ENCODE results near the gene IVD. TPM values are rescaled to one million over a fixed set of nuclear protein-coding genes. Genes with fewer than 3 reads are reported as not detected.

IVD gene
- total RNA-seq, 1 experiment from 2014 or later: 93.1 TPM

GRCh38 chr15:40439461-40439959, 33.9 kb downstream of the IVD start:
- DNase-seq: peak; percentile 87
- TF ChIP-seq CTCF (conservative IDR thresholded peaks at IDR 0.05): no peak
- H3K9me3 ChIP-seq (ENCODE audit: control insufficient read depth, low read depth, low read length): no peaks in the 10 kb centered on the region
- peak overlapping the region; percentile 76 for H3K9ac ChIP-seq (ENCODE audit: extremely low read depth, insufficient read length, low read length)
- no peak overlapping the region for H4K91ac ChIP-seq (ENCODE audit: insufficient read length, low read depth, low read length)
- peak overlapping the region; percentile 72 for H3K14ac ChIP-seq (ENCODE audit: insufficient read depth, low read length)
- H3K18ac ChIP-seq (ENCODE audit: insufficient read length, low read depth, low read length): peak overlapping the region; percentile 65
- peaks cover 26% of the 10 kb centered on the region; the same call in 1 of the 2 replicates for H3K79me2 ChIP-seq (ENCODE audit: insufficient read depth, low read length)
- H2BK5ac ChIP-seq (ENCODE audit: insufficient read length, low read length): no peak overlapping the region
- H3K4ac ChIP-seq (ENCODE audit: low read depth, low read length): no peak overlapping the region
- H4K8ac ChIP-seq (replicated peaks; ENCODE audit: insufficient read length, low read depth, low read length): no peak overlapping the region
- no CpG with 5 or more reads among the region's 15 CpGs for WGBS (ENCODE audit: extremely low coverage, insufficient read length, low lambda C conversion rate)
- peak overlapping the region; percentile 67 to 97 (median 74) for H3K27ac Mint-ChIP-seq
- H3K23ac ChIP-seq (ENCODE audit: insufficient read length, low read depth, low read length): no peak overlapping the region
- H2BK12ac ChIP-seq (ENCODE audit: insufficient read length, low read depth, low read length): no peak overlapping the region
- H4K5ac ChIP-seq (ENCODE audit: insufficient read length, low read depth, low read length): no peak overlapping the region
- no peak overlapping the region for H3K56ac ChIP-seq (ENCODE audit: insufficient read length, low read depth, low read length)
- no peak overlapping the region for H3K27ac ChIP-seq (ENCODE audit: insufficient read length, low read depth, low read length)
- H3T11ph ChIP-seq (ENCODE audit: low read length): no peak overlapping the region
- peaks cover 11% of the 10 kb centered on the region; the same call in 1 of the 2 replicates for H3K27me3 ChIP-seq (ENCODE audit: insufficient read depth, low read length)
- H3K36me3 Mint-ChIP-seq (ENCODE audit: insufficient read depth in 1 of 3, low read depth in 3 of 3): peaks cover 0 to 15% (median 0%) of the 10 kb centered on the region in 3 experiments; a peak in 5 of 7 replicates
- no peak overlapping the region for H2AFZ ChIP-seq (ENCODE audit: low read length)
- H3K79me1 ChIP-seq (ENCODE audit: insufficient read depth, low read depth, low read length, poor library complexity, severe bottlenecking): peaks cover 5% of the 10 kb centered on the region
- no peak overlapping the region for H2BK20ac ChIP-seq (ENCODE audit: low read depth, low read length, poor library complexity, severe bottlenecking)
- peak overlapping the region; percentile 80 for H3K4me2 ChIP-seq (ENCODE audit: insufficient read depth, insufficient read length, low read length)
- peaks cover 59 to 64% of the 10 kb centered on the region in 2 experiments for H3K4me1 Mint-ChIP-seq
- no peak overlapping the region for H2BK120ac ChIP-seq (ENCODE audit: low read depth, low read length, poor library complexity, severe bottlenecking)
- peaks cover 47% of the 10 kb centered on the region for H3K23me2 ChIP-seq (ENCODE audit: insufficient read length, low read depth, low read length, poor library complexity, severe bottlenecking)
- H3K9me3 Mint-ChIP-seq: no peaks in the 10 kb centered on the region; a peak in 1 of 5 replicates
- peak overlapping the region; percentile 93 to 96 for H3K4me3 Mint-ChIP-seq
- H3K4me1 ChIP-seq (ENCODE audit: insufficient read depth, low read length): peaks cover 20% of the 10 kb centered on the region
- H2BK15ac ChIP-seq (ENCODE audit: low read depth, low read length): no peak overlapping the region
- H2AK5ac ChIP-seq (ENCODE audit: insufficient read length, low read length): no peak overlapping the region
- H4K20me1 ChIP-seq (ENCODE audit: control insufficient read depth, insufficient read depth, insufficient read length): no peaks in the 10 kb centered on the region
- H3K27me3 Mint-ChIP-seq (ENCODE audit: low read depth): peaks cover 24% of the 10 kb centered on the region
